ENCODE data around the gene EVX2. TPM values are rescaled to one million over a fixed set of nuclear protein-coding genes. Genes with fewer than 3 reads are reported as not detected.

The EVX2 gene
- total RNA-seq, 4 donors from 2014 or later = not detected

- no peak overlapping the region for H3K27ac ChIP-seq
- H3K27me3 ChIP-seq = peaks cover 91% of the 10 kb centered on the region
Measured at GRCh38 chr2:176085120-176085788, 1.5 kb upstream of the EVX2 start.

GRCh38 chr2:176084611-176085119 is 903 bp upstream of the EVX2 start:
- Histone ChIP-seq H3K9me3 (no peaks in the 10 kb centered on the region), H3K4me3 (replicated peaks in 1 of 3) (no peak overlapping the region), H3K36me3 (no peaks in the 10 kb centered on the region), H3K27me3 (peaks cover 89% of the 10 kb centered on the region), H3K4me1 (peaks cover 8 to 22% of the 10 kb centered on the region in 2 donors), H3K27ac (no peak overlapping the region)
- 7 to 8% methylated on average over 26 of the region's 26 CpGs for WGBS, 2 donors
- intact Hi-C loops (cut with DNase I) = loop anchor here (10.0 kb wide), 1 partner anchor 720 kb away; no protein-coding TSS in a partner anchor
- no peak for DNase-seq
- TF ChIP-seq POLR2A (IDR thresholded peaks at IDR 0.05) (no peak), CTCF (IDR thresholded peaks at IDR 0.05) (no peak)

More at GRCh38 chr2:176085120-176085788, 1.5 kb upstream of the EVX2 start:
- H3K9me3 ChIP-seq = no peaks in the 10 kb centered on the region
- H3K36me3 ChIP-seq = no peaks in the 10 kb centered on the region
- no peak for TF ChIP-seq CTCF (IDR thresholded peaks at IDR 0.05)
- TF ChIP-seq POLR2A (IDR thresholded peaks at IDR 0.05) = no peak
- 7% methylated on average over 21 to 30 of the region's 40 CpGs for WGBS, 2 donors
- H3K4me1 ChIP-seq = peaks cover 8 to 18% of the 10 kb centered on the region in 2 donors
- no peak overlapping the region for H3K4me3 ChIP-seq (replicated peaks in 1 of 3)
- intact Hi-C loops (cut with DNase I) = loop anchor here (10.0 kb wide), 1 partner anchor 720 kb away; no protein-coding TSS in a partner anchor
- no peak for DNase-seq

GRCh38 chr2:176082824-176083751 is 674 bp downstream of the EVX2 start:
- H3K4me3 ChIP-seq (replicated peaks in 1 of 3) = no peak overlapping the region
- H3K27ac ChIP-seq = no peak overlapping the region
- no peak for TF ChIP-seq POLR2A (IDR thresholded peaks at IDR 0.05)
- no peak for TF ChIP-seq CTCF (IDR thresholded peaks at IDR 0.05)
- H3K4me1 ChIP-seq = peaks cover 6 to 23% of the 10 kb centered on the region in 2 donors
- WGBS, 2 donors = 3 to 6% methylated on average over 43 to 61 of the region's 66 CpGs
- intact Hi-C loops (cut with DNase I) = loop anchor here (10.0 kb wide), 1 partner anchor 718 kb away; no protein-coding TSS in a partner anchor
- DNase-seq = no peak
- H3K27me3 ChIP-seq = peaks cover 90% of the 10 kb centered on the region
- no peaks in the 10 kb centered on the region for H3K36me3 ChIP-seq
- H3K9me3 ChIP-seq = no peaks in the 10 kb centered on the region

- intact Hi-C loops (cut with DNase I) = loop anchor here (10.0 kb wide), 1 partner anchor 718 kb away; no protein-coding TSS in a partner anchor
- Histone ChIP-seq H3K9me3 (no peaks in the 10 kb centered on the region), H3K4me3 (replicated peaks in 1 of 3) (no peak overlapping the region), H3K4me1 (peaks cover 5 to 19% of the 10 kb centered on the region in 2 donors), H3K36me3 (no peaks in the 10 kb centered on the region), H3K27ac (no peak overlapping the region), H3K27me3 (peaks cover 90% of the 10 kb centered on the region)
- no peak for DNase-seq
- TF ChIP-seq CTCF (IDR thresholded peaks at IDR 0.05) (no peak), POLR2A (IDR thresholded peaks at IDR 0.05) (no peak)
- 10 to 12% methylated on average over 10 of the region's 10 CpGs for WGBS, 2 donors
Measured at GRCh38 chr2:176082525-176082823, 1.3 kb downstream of the EVX2 start.

Measured in thyroid gland (tissue), 4 donors.